Sigmoid colon (tissue), 4 donors: ENCODE results near the gene ADCY4.

Experiments used
- POLR2A ChIP-seq, 2 donors: fragments of 450-650 bp; IDR thresholded peaks; one replicate each; pipeline ENCODE4 v1.6.1; 2016; ENCODE audit warnings: antibody characterized with exemption in 2 of 2, mild to moderate bottlenecking in 2 of 2, moderate library complexity in 2 of 2
- POLR2AphosphoS5 ChIP-seq, 4 donors: sonication (generic); formaldehyde crosslinking; IDR thresholded peaks; one replicate each; pipeline ENCODE4 v1.6.1; 2017; ENCODE audit warnings: antibody characterized with exemption in 4 of 4

- peak in 2 of 4 donors; percentile 8 to 27 for TF ChIP-seq POLR2AphosphoS5 (IDR thresholded peaks at IDR 0.05)
- no peak for TF ChIP-seq POLR2A (IDR thresholded peaks at IDR 0.05)
Measured at GRCh38 chr14:24315807-24316596, 18.9 kb downstream of the ADCY4 start.
